T-helper 9 cell (primary cell): ENCODE measurements around the gene AGO3.
"Not testable (repeated sequence)": the region's sequence is repeated elsewhere in the genome, so short reads cannot be mapped to it uniquely, and the experiment has no call there.

Source experiments
- DNase-seq: peaks from one replicate; pipeline ENCODE4 v3.0.0-alpha.2; 2020

Gene AGO3

DNA sequence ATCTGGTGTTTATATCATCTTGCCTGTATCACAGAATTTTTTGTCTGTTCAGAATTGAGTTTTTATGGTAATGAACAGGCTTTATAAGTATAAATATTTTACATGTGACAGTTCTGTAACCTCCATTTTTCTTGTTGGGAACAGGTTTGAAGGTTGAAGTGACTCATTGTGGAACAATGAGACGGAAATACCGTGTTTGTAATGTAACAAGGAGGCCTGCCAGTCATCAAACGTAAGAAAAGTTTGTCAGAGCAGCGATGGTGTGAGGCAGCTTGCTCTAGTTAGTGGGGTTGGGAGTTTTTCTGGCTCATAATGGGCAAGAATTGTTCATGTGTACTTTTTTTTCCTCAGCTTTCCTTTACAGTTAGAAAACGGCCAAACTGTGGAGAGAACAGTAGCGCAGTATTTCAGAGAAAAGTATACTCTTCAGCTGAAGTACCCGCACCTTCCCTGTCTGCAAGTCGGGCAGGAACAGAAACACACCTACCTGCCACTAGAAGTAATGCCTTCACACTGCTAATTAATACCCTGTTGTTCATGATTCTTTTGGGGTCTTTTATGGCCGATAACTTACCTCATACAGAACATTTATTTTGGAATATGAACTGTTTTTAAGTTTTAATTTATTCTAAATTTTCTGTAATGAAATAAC lies 77.8 kb downstream of the AGO3 start:
- no peak for DNase-seq

DNA sequence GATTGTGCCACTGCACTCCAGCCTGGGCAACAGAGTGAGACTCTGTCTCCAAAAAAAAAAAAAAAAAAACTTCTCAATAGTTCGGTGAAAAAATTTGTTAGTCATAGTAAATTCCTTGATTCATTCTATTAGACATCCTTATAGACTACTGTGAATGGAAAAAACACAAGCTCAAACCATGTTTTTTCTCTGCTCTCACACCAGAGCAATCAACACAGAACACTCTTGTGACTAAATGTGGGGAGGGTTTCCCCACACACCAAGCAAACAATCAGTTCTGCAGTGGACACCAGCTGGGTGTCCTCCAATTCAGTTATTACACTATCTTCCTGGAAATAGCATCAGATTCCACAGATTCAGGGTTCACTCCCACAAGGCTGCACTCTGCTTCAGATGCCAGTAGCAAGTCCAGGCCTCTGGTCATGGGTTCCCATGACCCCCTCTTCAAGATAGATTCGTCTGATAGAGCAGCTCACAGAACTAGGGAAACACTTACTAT lies 83.9 kb downstream of the AGO3 start:
- DNase-seq, result no peak

DNA sequence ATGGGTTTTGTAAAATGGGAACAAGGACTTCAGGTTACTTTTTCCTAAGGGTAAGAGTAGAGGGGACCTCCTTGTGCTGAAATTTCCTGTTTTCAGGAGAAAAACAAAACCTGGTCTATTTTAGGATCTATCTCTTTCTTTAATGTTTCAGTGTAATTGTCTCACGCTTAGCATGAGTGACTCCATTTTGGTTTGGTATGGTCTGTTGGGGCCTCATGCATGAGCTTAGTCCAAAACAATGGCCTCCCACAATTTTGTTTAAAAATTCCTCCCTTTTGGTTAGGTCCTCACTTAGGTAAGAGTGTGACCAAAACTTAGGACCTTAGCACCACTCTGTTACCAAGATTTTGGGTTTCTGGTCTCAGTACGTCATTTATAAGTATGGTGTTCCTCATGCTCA lies 85.8 kb downstream of the AGO3 start:
- DNase-seq, result no peak

DNA sequence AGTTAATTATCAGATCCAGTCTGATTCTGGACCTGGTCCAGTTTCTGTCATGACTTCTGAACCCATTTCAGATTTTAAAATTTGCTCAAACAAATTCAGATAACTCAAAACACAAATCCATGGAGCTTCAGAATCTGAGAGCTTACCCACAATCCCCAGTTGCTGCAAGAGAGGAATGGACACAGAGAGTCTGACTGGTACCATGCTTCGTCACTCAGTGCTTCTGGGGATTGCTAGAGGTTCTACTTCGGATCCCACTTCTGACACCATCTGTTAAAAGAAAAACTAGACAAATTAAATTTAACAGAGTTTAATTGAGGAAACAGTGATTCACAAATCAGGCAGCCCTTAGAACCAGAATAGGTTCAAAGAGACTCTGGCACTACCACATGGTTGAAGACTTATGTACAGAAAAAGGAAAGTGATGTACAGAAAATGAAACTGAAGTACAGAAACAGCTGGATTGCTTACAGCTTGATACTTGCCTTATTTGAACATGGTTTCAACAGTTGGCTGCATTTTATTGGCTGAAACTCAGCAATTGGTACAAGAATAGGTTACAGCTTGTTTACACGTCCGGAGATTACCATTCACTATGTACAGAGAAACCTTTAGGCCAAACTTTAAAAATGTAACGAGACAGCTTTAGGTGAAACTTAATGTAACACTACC lies 92.3 kb downstream of the AGO3 start:
- no peak for DNase-seq

DNA sequence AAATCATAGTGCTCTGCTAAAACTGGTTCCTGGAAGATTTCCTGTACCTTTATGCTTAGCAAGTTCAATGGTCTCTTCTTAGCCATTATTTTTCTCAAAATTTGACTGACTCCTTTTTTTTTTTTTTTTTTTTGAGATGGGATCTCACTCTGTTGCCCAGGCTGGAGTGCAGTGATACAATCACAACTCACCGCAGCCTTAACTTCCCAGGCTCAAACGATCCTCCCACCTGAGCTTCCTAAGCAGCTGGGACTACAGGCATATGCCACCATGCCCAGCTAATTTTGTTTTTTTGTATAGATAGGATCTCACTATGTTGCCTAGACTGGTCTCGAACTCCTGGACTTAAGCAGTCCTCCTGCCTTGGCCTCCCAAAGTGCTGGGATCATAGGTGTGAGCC lies 93.1 kb downstream of the AGO3 start:
- DNase-seq, result not testable (repeated sequence)

DNA sequence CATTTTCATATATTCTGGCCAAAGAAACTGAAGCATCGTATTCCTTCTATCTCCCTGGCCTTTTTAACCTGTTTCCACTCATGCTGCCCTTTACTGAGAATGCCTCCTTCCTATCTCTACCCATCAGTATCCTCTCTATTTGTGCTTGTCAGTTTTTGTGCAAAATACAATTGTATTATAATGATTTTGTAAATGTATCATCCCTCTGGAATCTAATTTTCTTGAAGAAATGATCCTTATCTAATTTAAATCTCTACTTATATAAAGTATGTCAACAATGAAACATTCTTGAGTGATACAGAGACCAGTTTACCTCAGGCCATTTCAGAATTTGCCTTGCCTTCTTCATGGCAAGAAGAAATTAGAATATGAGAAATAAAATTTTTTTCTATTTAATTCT lies 93.9 kb downstream of the AGO3 start:
- no peak for DNase-seq

DNA sequence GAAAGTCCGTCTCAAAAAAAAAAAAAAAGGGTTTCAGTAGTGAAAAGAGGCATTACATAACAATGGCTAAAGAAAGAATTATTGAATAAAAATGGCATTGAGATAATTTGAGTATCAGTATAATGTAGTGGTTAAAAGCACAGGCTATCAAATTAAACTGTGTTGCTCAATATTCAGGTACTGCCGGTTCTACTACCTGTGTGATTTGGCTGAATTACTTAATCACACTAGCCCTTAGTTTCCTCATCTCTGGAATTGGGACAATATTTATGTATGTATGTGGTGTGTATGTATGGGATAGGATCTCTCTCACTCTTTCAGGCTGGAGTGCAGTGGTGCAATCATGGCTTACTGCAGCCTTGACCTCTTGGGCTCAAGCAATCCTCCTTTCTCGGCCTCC lies 96.9 kb downstream of the AGO3 start:
- no peak for DNase-seq

DNA sequence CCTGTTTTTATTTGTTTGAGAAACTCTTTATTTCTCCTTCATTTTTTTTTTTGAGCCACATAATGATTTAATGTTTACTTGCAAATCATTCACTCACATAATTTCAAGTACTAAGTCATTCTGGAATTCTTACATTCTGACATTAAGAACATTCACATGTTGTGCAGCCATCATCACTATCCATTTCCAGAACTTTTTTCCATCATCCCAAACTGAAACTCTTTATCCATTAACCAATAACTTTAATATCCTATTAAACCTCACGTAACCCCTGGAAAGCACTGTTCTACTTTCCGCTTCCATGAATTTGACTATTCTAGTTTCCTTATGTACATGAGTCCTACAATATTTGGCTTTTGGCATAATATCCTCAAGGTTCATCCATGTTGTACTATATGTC lies 100.5 kb downstream of the AGO3 start:
- DNase-seq, result no peak

DNA sequence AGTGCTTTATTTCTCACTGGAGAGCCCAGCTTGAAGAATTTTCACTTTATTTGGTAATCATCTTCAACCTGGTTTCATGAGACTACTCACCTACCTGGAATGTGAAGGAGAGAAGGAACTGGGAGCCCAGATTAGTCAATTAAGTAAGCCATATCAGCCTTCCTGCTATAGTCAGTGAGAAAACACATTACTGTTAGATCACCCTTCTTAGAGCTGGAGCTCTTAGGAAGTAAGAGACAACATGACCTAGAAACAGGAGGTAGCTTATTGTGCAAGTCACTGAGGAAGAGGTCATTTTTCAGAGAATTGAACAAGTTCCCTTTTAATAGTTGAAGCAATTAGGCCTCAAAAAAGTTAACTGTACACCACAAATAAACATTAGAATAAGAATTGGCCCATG lies 103.8 kb downstream of the AGO3 start:
- no peak for DNase-seq

DNA sequence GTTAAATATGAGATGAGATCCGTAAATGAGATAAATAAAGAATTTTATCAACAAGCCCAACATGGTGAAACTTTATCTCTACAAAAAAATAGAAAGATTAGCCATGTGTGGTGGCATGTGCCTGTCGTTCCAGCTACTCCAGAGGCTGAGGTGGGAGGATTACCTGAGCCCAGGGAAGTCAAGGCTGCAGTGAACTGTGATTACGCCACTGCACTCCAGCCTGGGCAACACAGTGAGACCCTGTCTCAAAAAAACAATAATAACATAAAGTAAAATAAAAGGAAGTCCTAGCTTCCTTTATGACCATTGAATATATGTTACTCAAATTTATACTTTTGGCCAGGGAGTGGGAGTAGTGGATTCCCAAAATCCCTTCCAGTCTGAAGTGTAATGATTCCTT lies 104.2 kb downstream of the AGO3 start:
- DNase-seq, result no peak

DNA sequence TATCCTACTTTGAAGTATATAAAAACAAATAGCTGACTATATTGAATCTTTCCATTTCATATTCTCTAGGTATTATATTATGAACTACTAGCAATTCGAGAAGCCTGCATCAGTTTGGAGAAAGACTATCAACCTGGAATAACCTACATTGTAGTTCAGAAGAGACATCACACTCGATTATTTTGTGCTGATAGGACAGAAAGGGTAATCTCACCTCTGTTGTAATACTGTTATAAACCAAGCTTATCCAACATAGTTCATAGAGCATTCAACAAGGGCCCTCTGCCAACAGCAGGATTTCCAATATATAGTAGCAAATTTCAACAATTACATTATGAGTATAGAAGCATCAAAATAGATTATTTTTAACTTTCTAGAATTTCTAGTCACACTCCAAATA lies 109.3 kb downstream of the AGO3 start:
- DNase-seq, result no peak

DNA sequence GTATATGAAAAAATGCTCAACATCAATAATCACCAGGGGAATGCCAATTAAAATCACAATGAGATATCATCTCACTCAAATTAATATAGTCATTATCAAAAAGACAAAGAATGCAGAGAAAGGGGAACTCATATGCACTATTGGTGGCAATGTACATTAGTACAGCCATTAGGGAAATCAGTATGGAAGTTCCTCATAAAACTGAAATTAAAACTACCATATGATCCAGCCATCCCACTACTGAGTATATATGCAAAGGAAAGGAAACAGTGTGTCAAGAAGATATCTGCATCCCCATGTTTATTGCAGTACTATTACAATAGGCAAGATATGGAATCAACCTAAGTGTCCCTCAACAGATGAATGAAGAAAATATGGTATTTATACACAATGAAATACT lies 120.9 kb downstream of the AGO3 start:
- DNase-seq, result no peak

DNA sequence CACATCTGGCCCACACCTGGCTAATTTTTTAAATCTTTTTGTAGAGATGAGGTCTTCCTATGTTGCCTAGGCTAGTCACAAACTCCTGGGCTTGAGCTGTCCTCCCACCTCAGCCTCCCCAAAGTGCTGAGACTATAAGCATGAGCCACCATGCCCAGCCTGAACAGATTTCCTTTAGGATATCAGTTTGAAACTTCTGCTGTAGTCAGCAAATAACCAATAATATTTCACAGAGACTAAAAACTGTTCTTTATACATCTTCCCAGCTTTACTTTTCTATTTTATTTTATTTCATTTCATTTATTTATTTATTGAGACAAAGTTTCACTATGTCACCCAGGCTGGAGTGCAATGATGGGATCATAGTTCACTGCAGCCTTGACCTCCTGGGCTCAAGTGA lies 123.1 kb downstream of the AGO3 start:
- no peak for DNase-seq

DNA sequence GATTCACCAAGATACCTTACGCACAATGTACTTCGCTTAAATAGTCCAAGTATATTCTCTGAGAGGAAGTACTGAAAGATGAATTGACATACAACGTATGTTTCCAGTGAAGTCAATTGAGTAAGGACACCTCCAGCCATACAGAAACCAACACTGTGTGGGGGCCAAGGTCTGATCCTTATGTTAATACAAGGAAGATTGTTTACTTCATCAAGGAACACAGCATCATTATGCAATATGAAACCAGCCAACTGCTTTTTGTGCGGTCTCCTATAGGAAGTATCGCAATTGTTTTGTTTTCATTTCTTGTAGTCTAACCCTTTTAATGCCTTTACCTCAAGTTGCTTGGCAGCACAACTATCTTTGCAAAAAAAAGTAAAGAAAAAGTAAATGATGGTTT lies 124.8 kb downstream of the AGO3 start:
- DNase-seq, result no peak

DNA sequence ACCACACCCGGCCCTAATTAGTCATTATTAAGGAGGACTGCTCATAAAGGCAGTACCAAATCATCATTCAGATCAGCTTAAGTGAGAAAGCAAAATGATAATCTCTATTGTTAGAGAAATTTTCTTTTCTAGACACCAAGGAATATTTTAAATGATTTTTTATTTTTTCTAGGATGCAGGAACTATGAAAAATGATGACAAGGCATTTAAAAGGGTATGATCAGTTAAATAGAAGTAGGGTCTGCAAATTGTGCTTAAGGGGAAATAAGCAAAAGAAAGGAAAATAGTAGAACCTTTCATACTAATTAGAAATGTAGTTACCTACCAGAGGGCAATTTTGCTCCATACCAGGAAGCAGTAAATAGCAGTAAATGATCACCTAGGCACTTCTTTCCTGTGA lies 131.4 kb downstream of the AGO3 start:
- no peak for DNase-seq

DNA sequence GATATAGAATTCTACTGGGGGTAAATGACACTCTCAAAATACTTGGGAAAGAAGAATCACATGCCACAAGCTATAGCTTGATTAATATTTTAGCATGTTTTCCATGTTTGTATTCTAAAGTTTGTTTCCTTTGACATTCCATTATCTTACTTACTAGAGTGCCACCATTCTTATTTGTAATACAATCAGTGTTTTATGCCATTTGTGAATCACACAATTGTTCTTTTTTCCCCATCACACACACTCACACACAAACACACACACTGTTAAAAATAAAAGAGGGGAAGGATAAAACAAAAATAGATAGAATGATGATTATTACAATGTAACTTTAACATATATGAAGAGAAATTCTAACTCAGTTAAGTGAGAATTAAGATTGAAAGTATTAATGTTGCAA lies 137.0 kb downstream of the AGO3 start:
- no peak for DNase-seq

DNA sequence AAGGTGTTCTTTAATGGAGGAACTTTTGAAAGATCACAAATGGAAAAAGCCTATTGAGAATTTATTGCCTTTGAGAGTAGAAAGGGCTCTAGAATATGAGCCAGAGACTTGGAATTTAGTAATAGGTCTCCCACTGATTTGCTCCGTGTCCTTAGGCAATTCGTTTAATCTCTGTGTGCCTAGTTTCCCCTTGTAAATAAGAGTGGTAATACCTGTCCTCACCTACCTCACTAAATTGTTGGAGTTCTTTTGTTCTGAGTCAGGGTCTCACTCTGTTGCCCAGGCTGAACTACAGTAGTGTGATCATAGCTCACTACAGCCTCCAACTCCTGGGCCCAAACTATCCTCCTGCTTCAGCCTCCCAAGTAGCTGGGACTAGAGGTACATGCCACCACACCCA lies 138.0 kb downstream of the AGO3 start:
- no peak for DNase-seq

DNA sequence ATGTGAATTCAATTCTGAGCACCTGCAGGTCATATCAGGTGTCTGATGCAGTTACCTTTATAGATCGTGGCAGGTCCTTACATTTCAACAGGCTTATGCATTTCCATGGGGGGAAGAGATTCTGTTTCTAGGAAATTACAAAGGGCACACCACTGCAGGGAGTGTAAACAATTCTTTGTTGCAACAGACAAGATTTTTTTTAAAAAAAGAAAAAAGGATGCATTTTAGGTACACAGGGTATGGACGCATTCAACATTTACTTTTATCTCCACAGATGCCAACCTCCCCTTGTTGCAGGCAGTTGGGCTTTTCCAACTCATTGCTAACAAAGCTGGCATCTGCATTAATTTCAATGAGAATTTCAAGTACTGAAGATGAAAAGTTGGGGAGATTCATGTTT lies 139.4 kb downstream of the AGO3 start:
- no peak for DNase-seq

DNA sequence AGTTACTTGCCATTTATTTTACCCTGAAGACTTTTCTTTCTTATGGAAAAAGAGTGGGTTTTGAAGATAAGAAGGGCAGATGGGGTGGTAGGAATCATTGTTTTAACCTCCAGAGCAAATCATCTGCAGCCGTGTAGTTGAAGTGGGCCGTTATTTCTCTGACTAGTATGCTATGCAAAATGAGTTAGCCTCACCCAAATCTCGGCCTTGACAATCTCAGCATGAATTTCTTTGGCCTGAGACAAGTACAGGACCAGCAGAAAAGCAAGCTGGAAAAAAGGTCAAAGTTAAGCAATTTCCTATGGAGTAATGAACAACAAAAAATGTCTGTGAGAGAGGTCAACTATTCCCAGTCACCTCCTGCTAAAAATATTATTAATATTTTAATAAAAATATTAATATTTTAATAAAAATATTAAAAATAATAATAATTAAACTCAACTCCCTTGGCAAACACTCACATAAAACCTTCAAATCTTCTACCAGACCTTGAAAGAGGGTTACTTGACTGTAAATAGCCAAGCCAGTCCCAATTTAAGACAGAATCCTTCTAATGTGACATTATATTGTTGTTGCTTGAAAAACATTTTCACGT lies 146.2 kb downstream of the AGO3 start:
- DNase-seq, result no peak

DNA sequence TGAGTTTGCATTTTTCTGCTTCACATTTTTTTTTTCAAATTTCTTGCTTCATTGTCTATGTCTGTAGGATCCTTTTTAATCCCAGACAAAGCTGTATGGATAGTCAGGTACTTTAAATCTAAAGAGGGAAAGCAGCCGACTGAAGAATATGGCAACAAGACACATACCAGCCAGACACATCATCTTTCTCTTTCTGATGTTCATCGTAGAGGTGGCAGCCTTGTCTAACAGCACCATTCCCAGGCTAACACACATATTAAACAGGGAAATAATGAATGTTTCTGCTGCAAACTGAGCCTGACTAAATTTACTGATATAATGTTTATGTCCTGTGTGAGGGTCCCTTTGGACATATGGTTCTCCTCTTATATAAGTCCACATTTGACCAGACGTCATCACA lies 149.3 kb downstream of the AGO3 start:
- DNase-seq, result no peak

DNA sequence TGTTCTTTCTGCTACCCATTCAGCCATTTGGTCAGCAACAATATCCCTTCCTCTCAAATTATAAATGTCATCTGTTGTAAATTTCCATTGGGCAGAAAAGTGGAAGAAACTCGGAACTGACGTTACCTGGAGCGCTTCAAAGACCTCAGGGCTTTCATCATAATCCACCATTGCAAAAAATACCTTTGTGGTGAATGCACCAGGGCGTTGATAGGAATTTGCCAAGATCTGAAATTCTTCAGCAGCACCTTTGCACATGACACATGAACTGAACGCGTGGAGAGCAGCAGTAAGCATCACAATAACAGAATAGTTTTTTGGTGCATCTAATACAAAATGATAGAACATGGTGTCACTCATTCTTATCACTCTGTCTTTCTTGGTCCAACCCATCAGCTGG lies 149.9 kb downstream of the AGO3 start:
- DNase-seq, result no peak

DNA sequence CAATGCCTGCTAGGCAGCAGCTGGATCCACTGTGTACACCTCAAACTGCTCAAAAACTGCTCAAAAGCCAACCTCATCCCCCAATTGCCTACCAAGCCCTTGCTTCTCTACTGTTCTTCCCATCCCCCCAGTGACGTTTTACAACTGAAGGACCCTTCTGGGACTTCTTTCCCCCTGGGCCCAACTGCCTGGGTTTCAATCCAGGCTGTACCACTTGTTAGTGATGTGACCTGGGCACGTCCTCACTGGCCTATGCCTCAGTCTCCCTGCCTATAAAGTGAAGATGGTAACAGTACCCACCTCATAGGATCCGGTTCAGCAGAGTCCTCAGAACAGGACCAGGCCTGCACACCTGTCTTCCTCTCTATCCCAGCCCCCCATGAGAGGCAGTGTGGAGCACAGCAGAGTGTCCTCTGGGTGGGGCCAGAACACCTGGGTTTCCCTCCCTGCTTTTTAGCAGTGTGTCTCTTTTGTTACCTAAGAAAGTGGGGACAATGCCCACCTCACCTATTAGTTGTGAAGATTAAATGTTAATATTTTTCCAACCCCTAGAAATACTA lies 151.1 kb downstream of the AGO3 start:
- no peak for DNase-seq

DNA sequence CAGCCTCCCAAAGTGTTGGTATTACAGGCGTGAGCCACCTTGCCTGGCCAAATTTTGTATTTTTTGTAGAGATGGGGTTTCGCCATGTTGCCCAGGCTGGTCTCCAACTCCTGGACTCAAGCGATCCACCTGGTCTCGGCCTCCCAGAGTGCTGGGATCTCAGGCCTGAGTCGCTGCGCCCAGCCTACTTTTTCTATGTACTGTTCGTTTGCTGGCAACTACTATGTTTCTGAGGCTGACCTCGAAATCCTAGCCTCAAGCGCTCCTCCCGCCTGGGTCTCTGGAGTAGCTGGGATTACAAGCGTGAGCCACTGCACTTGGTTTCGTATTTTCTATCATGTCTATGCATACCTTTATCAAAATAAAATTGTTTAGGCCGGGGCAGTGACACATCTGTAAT lies 152.3 kb downstream of the AGO3 start:
- no peak for DNase-seq
